ENCODE results near the gene CMIP.

The CMIP gene

GRCh38 chr16:81607805-81608522 lies 163.4 kb downstream of the CMIP start:
- DNase-seq (ENCODE audit: low read depth) = no peak

- no peak for DNase-seq (ENCODE audit: low read depth)
Observed at GRCh38 chr16:81608523-81609209, 164.1 kb downstream of the CMIP start.

GRCh38 chr16:81609323-81609892 lies 164.8 kb downstream of the CMIP start:
- DNase-seq (ENCODE audit: low read depth) = no peak

GRCh38 chr16:81610144-81610842 lies 165.7 kb downstream of the CMIP start:
- no peak for DNase-seq (ENCODE audit: low read depth)

- no peak for DNase-seq (ENCODE audit: low read depth)
Observed at GRCh38 chr16:81610936-81611335, 166.3 kb downstream of the CMIP start.

GRCh38 chr16:81611721-81612120 lies 167.1 kb downstream of the CMIP start:
- DNase-seq (ENCODE audit: low read depth) = no peak

GRCh38 chr16:81612351-81613163 lies 167.9 kb downstream of the CMIP start:
- no peak for DNase-seq (ENCODE audit: low read depth)

- no peak for DNase-seq (ENCODE audit: low read depth)
Observed at GRCh38 chr16:81614171-81614570, 169.6 kb downstream of the CMIP start.

GRCh38 chr16:81614654-81615359 lies 170.2 kb downstream of the CMIP start:
- DNase-seq (ENCODE audit: low read depth) = no peak

GRCh38 chr16:81615411-81615810 lies 170.8 kb downstream of the CMIP start:
- DNase-seq (ENCODE audit: low read depth) = no peak

- no peak for DNase-seq (ENCODE audit: low read depth)
Observed at GRCh38 chr16:81615833-81616232, 171.2 kb downstream of the CMIP start.

GRCh38 chr16:81616321-81617020 lies 171.9 kb downstream of the CMIP start:
- DNase-seq (ENCODE audit: low read depth) = peak; percentile 26

GRCh38 chr16:81617021-81617346 lies 172.4 kb downstream of the CMIP start:
- no peak for DNase-seq (ENCODE audit: low read depth)

- no peak for DNase-seq (ENCODE audit: low read depth)
Observed at GRCh38 chr16:81618187-81618586, 173.6 kb downstream of the CMIP start.

- DNase-seq (ENCODE audit: low read depth) = no peak
Observed at GRCh38 chr16:81618661-81619060, 174.1 kb downstream of the CMIP start.

- DNase-seq (ENCODE audit: low read depth) = no peak
Observed at GRCh38 chr16:81620029-81620428, 175.4 kb downstream of the CMIP start.

GRCh38 chr16:81620796-81621195 lies 176.2 kb downstream of the CMIP start:
- no peak for DNase-seq (ENCODE audit: low read depth)

- DNase-seq (ENCODE audit: low read depth) = no peak
Observed at GRCh38 chr16:81621496-81621895, 176.9 kb downstream of the CMIP start.

GRCh38 chr16:81623365-81624102 lies 178.9 kb downstream of the CMIP start:
- DNase-seq (ENCODE audit: low read depth) = peak; percentile 12

- DNase-seq (ENCODE audit: low read depth) = no peak
Observed at GRCh38 chr16:81624403-81624759, 179.8 kb downstream of the CMIP start.
